Spleen (tissue), 7 donors: ENCODE data around the gene BCOR.

ENCODE experiments used
- CTCF ChIP-seq, 11 experiments: fragments of 200-600 bp in 7 of 11; fragments of 450-650 bp in 4 of 11; sonication (generic) in 4 of 11; IDR thresholded peaks in 8 of 11; conservative IDR thresholded peaks in 3 of 11; 1 replicate in 7 of 11; 2 replicates in 4 of 11; pipeline versions ENCODE4 v1.4.0 to v1.8.0; 2016 to 2021; ENCODE audit warnings: antibody characterized with exemption in 11 of 11, inconsistent platforms in 4 of 11, mild to moderate bottlenecking in 1 of 11
- POLR2A ChIP-seq, 3 donors: fragments of 450-650 bp; IDR thresholded peaks; one replicate each; pipeline ENCODE4 v1.5.1; 2017; ENCODE audit warnings: antibody characterized with exemption in 3 of 3, mild to moderate bottlenecking in 1 of 3
- POLR2AphosphoS5 ChIP-seq, 3 donors: sonication (generic); formaldehyde crosslinking; IDR thresholded peaks; one replicate each; pipeline ENCODE4 v1.5.1; 2017; ENCODE audit warnings: antibody characterized with exemption in 3 of 3
- donor health status: DM: no; HTN: no; CAD: no; lungs with moderate emphysema.
- donor health status: DM: no; HTN: no; CAD: no.
- donor health status: DM: no; HTN: no; CAD: no.

GRCh38 chrX:40040686-40041461 is 56.9 kb downstream of the BCOR start:
- TF ChIP-seq CTCF (IDR thresholded peaks at IDR 0.05 in 8 of 11, conservative IDR thresholded peaks at IDR 0.05 in 3 of 11) (no peak), POLR2A (IDR thresholded peaks at IDR 0.05) (no peak), POLR2AphosphoS5 (IDR thresholded peaks at IDR 0.05) (no peak)
